ENCODE measurements around the gene MPZL1.
A peak's percentile ranks its signal among the peaks of the same experiment; 100 is the strongest.

Gene MPZL1

GRCh38 chr1:167795810-167796740 lies 74.3 kb downstream of the MPZL1 start:
- intact Hi-C loops (cut with DNase I; ENCODE audit: low total_unique reads), result loop anchor here (10.0 kb wide), 1 partner anchor 191 kb away; no protein-coding TSS in a partner anchor
- H3K9me3 ChIP-seq, result no peaks in the 10 kb centered on the region
- no peak overlapping the region for H3K4me3 ChIP-seq
- no peaks in the 10 kb centered on the region for H3K27me3 ChIP-seq
- peak overlapping the region; percentile 61 to 74 for H3K27ac ChIP-seq
- DNase-seq, result no peak
- peaks cover 0 to 31% (median 10%) of the 10 kb centered on the region in 4 donors for H3K4me1 ChIP-seq
- no peak for TF ChIP-seq CTCF (IDR thresholded peaks at IDR 0.05)
- H3K36me3 ChIP-seq, result peaks cover 0 to 1% (median 0%) of the 10 kb centered on the region in 3 donors

GRCh38 chr1:167797015-167797414 lies 75.2 kb downstream of the MPZL1 start:
- no peaks in the 10 kb centered on the region for H3K27me3 ChIP-seq

DNA sequence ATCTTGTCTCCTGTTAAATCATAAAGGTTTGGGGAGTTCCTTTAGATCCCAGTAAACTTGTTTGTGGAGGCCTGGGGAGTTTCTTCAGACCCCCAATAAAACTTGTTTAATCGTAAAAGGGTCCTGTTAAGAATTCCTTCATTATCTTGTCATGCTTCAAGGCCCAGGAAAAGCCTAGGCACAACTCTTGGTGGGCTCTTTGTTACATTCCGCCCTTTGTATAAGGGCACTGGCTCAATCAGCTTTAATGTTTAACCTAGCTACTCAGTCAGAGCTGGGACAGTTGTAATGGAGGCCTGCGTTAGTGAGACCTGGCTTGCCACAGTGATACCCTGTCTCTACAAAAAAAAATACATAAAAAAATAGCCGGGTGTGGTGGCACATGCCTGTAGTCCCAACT lies 77.2 kb downstream of the MPZL1 start:
- no peaks in the 10 kb centered on the region for H3K36me3 ChIP-seq
- H3K9me3 ChIP-seq, result no peaks in the 10 kb centered on the region
- H3K4me3 ChIP-seq, result no peak overlapping the region
- DNase-seq, result no peak
- no peaks in the 10 kb centered on the region for H3K27me3 ChIP-seq
- peaks cover 0 to 40% (median 13%) of the 10 kb centered on the region in 4 donors for H3K4me1 ChIP-seq
- no peak overlapping the region for H3K27ac ChIP-seq
- no peak for TF ChIP-seq CTCF (IDR thresholded peaks at IDR 0.05)
- intact Hi-C loops (cut with DNase I; ENCODE audit: low total_unique reads), result loop anchor here (10.0 kb wide), 1 partner anchor 194 kb away; no protein-coding TSS in a partner anchor

More at GRCh38 chr1:167797015-167797414, 75.2 kb downstream of the MPZL1 start:
- intact Hi-C loops (cut with DNase I; ENCODE audit: low total_unique reads), result loop anchor here (10.0 kb wide), 1 partner anchor 192 kb away; no protein-coding TSS in a partner anchor
- TF ChIP-seq CTCF (IDR thresholded peaks at IDR 0.05), result no peak
- Histone ChIP-seq H3K27ac (peak overlapping the region; percentile 61 to 74), H3K4me1 (peaks cover 0 to 31% (median 8%) of the 10 kb centered on the region in 4 donors), H3K36me3 (no peaks in the 10 kb centered on the region), H3K9me3 (no peaks in the 10 kb centered on the region), H3K4me3 (no peak overlapping the region)
- peak; percentile 90 for DNase-seq

- intact Hi-C loops (cut with DNase I; ENCODE audit: low total_unique reads), result loop anchor here (5.0 to 10.0 kb wide), 3 partner anchors 77 to 285 kb away; partner anchors contain the start of gene MPZL1
- H3K9me3 ChIP-seq, result no peaks in the 10 kb centered on the region
These were observed 78.0 kb downstream of the MPZL1 start for GRCh38 chr1:167799747-167800146.

GRCh38 chr1:167800251-167800650 lies 78.5 kb downstream of the MPZL1 start:
- Histone ChIP-seq H3K36me3 (no peaks in the 10 kb centered on the region), H3K4me3 (no peak overlapping the region), H3K27ac (no peak overlapping the region), H3K9me3 (no peaks in the 10 kb centered on the region), H3K4me1 (peaks cover 0 to 35% (median 13%) of the 10 kb centered on the region in 4 donors), H3K27me3 (no peaks in the 10 kb centered on the region)
- intact Hi-C loops (cut with DNase I; ENCODE audit: low total_unique reads), result loop anchor here (5.0 to 10.0 kb wide), 2 partner anchors 78 to 285 kb away; partner anchors contain the start of gene MPZL1
- no peak for DNase-seq
- TF ChIP-seq CTCF (IDR thresholded peaks at IDR 0.05), result no peak

More at GRCh38 chr1:167799747-167800146, 78.0 kb downstream of the MPZL1 start:
- H3K36me3 ChIP-seq, result no peaks in the 10 kb centered on the region
- no peaks in the 10 kb centered on the region for H3K27me3 ChIP-seq
- TF ChIP-seq CTCF (IDR thresholded peaks at IDR 0.05), result no peak
- DNase-seq, result no peak
- no peak overlapping the region for H3K27ac ChIP-seq
- H3K4me1 ChIP-seq, result peaks cover 0 to 40% (median 13%) of the 10 kb centered on the region in 4 donors
- H3K4me3 ChIP-seq, result no peak overlapping the region

All from tibial artery (tissue), 4 donors.